ENCODE data around the gene FRMD8. TPM values are rescaled to one million over a fixed set of nuclear protein-coding genes. Genes with fewer than 3 reads are reported as not detected.

The FRMD8 gene
- total RNA-seq, 1 donor from 2014 or later: 53.3 TPM

GRCh38 chr11:65420979-65421793 lies 34.7 kb downstream of the FRMD8 start:
- DNase-seq (ENCODE audit: extremely low spot score in 2 of 2): peak; percentile 99 to 100
- intact Hi-C loops (cut with DNase I): loop anchor here (1.0 kb wide), 1 partner anchor 50 kb away; no protein-coding TSS in a partner anchor
- Histone ChIP-seq H3K9me3 (no peaks in the 10 kb centered on the region), H3K27ac (peak overlapping the region; percentile 99), H3K36me3 (peaks cover 0 to 27% of the 10 kb centered on the region in 2 donors), H3K4me1 (peaks cover 46% of the 10 kb centered on the region), H3K4me3 (peak overlapping the region; percentile 58 to 96), H3K27me3 (no peaks in the 10 kb centered on the region)
- TF ChIP-seq POLR2A (IDR thresholded peaks at IDR 0.05) (peak in 1 of 2 donors; percentile 73), CTCF (IDR thresholded peaks at IDR 0.05) (no peak), POLR2AphosphoS5 (IDR thresholded peaks at IDR 0.05; ENCODE audit: insufficient read depth in 1 of 2, low read depth in 1 of 2) (peak; percentile 98 to 99)

GRCh38 chr11:65421794-65422632 lies 35.6 kb downstream of the FRMD8 start:
- peak overlapping the region; percentile 99 for H3K27ac ChIP-seq
- peak; percentile 45 to 85 for TF ChIP-seq POLR2AphosphoS5 (IDR thresholded peaks at IDR 0.05; ENCODE audit: insufficient read depth in 1 of 2, low read depth in 1 of 2)
- TF ChIP-seq POLR2A (IDR thresholded peaks at IDR 0.05): peak in 1 of 2 donors; percentile 85
- no peak for TF ChIP-seq CTCF (IDR thresholded peaks at IDR 0.05)
- intact Hi-C loops (cut with DNase I): loop anchor here (2.0 kb wide), 1 partner anchor 77 kb away; the partner anchor contains the start of gene MALAT1
- no peaks in the 10 kb centered on the region for H3K9me3 ChIP-seq
- peaks cover 0 to 35% of the 10 kb centered on the region in 2 donors for H3K36me3 ChIP-seq
- H3K4me3 ChIP-seq: peak overlapping the region; percentile 58 to 96
- DNase-seq (ENCODE audit: extremely low spot score in 2 of 2): peak; percentile 96
- peaks cover 44% of the 10 kb centered on the region for H3K4me1 ChIP-seq
- no peaks in the 10 kb centered on the region for H3K27me3 ChIP-seq

- Histone ChIP-seq H3K36me3 (peaks cover 0 to 37% of the 10 kb centered on the region in 2 donors), H3K27ac (peak within 1 kb of the TSS; percentile 99), H3K9me3 (no peaks in the 10 kb centered on the region), H3K4me1 (peaks cover 44% of the 10 kb centered on the region), H3K4me3 (peak within 1 kb of the TSS; percentile 58 to 96), H3K27me3 (no peaks in the 10 kb centered on the region)
- intact Hi-C loops (cut with DNase I): loop anchor here (2.0 kb wide), 1 partner anchor 76 kb away; the partner anchor contains the start of gene MALAT1
- TF ChIP-seq POLR2AphosphoS5 (IDR thresholded peaks at IDR 0.05; ENCODE audit: insufficient read depth in 1 of 2, low read depth in 1 of 2) (peak; percentile 28 to 96), CTCF (IDR thresholded peaks at IDR 0.05) (peak in 1 of 3 experiments; percentile 8), POLR2A (IDR thresholded peaks at IDR 0.05) (peak; percentile 79 to 100)
- peak; percentile 96 to 100 for DNase-seq (ENCODE audit: extremely low spot score in 2 of 2)
Measured at GRCh38 chr11:65422633-65423515, 36.4 kb downstream of the FRMD8 start, which contains the start of gene NEAT1. Gene NEAT1, plus strand, starts transcription at chr11:65422798.

- Histone ChIP-seq H3K9me3 (no peaks in the 10 kb centered on the region), H3K4me1 (peaks cover 44% of the 10 kb centered on the region), H3K27me3 (no peaks in the 10 kb centered on the region), H3K4me3 (peak overlapping the region; percentile 58 to 96), H3K27ac (peak overlapping the region; percentile 99), H3K36me3 (peaks cover 0 to 37% of the 10 kb centered on the region in 2 donors)
- DNase-seq (ENCODE audit: extremely low spot score in 2 of 2): peak in 1 of 2 donors; percentile 93
- intact Hi-C loops (cut with DNase I): loop anchor here (2.0 kb wide), 1 partner anchor 75 kb away; the partner anchor contains the start of gene MALAT1
- TF ChIP-seq POLR2AphosphoS5 (IDR thresholded peaks at IDR 0.05; ENCODE audit: insufficient read depth in 1 of 2, low read depth in 1 of 2) (peak in 1 of 2 donors; percentile 33), CTCF (IDR thresholded peaks at IDR 0.05) (no peak)
Measured at GRCh38 chr11:65423516-65424204, 37.2 kb downstream of the FRMD8 start.
